HepG2 (cell line): ENCODE results near the gene ZBP1. TPM values are rescaled to one million over a fixed set of nuclear protein-coding genes. Genes with fewer than 3 reads are reported as not detected.
A peak's percentile ranks its signal among the peaks of the same experiment; 100 is the strongest.

Experiments used
- KIAA2018 ChIP-seq: sonication (generic); formaldehyde crosslinking; IDR thresholded peaks from 2 replicates; pipeline ENCODE4 v1.5.0; 2020; ENCODE audit warnings: mild to moderate bottlenecking, missing genetic modification reagents, borderline replicate concordance
- MBNL3 ChIP-seq: fragments of 250-450 bp; sonication (Bioruptor Pico); conservative IDR thresholded peaks from 2 replicates; pipeline ENCODE4 v1.8.0; 2022; ENCODE audit warnings: mild to moderate bottlenecking, inconsistent platforms
- MTERF4 ChIP-seq: sonication (generic); formaldehyde crosslinking; IDR thresholded peaks from 2 replicates; pipeline ENCODE4 v1.8.0; 2023; ENCODE audit warnings: mild to moderate bottlenecking, missing genetic modification reagents
- NR2F1 ChIP-seq, 2 experiments: fragments of 450-650 bp in 1 of 2; formaldehyde crosslinking in 1 of 2; IDR thresholded peaks; 2 replicates each; pipeline versions ENCODE4 v1.5.0 to v1.6.1; 2016 to 2020; ENCODE audit warnings: mild to moderate bottlenecking in 1 of 2, missing compliant biosample characterization in 1 of 2, missing genetic modification reagents in 1 of 2, moderate library complexity in 1 of 2
- PHF21A ChIP-seq: sonication (generic); formaldehyde crosslinking; IDR thresholded peaks from 2 replicates; pipeline ENCODE4 v1.5.0; 2020; ENCODE audit warnings: mild to moderate bottlenecking, missing genetic modification reagents
- SALL1 ChIP-seq: sonication (generic); formaldehyde crosslinking; IDR thresholded peaks from 2 replicates; pipeline ENCODE4 v1.8.0; 2022; ENCODE audit warnings: mild to moderate bottlenecking, missing genetic modification reagents
- SIX1 ChIP-seq: sonication (generic); formaldehyde crosslinking; IDR thresholded peaks from 2 replicates; pipeline ENCODE4 v1.4.0; 2020; ENCODE audit warnings: missing genetic modification reagents, borderline replicate concordance
- SNAI1 ChIP-seq: sonication (generic); formaldehyde crosslinking; IDR thresholded peaks from 2 replicates; pipeline ENCODE4 v1.5.0; 2020; ENCODE audit warnings: mild to moderate bottlenecking, missing genetic modification reagents, borderline replicate concordance
- TCF12 ChIP-seq, 2 experiments: fragments of 450-650 bp in 1 of 2; sonication (generic) in 1 of 2; formaldehyde crosslinking in 1 of 2; IDR thresholded peaks; 2 replicates each; pipeline versions ENCODE4 v1.6.1 to v1.8.0; 2017 to 2022; ENCODE audit warnings: antibody characterized with exemption in 1 of 2, mild to moderate bottlenecking in 1 of 2, missing genetic modification reagents in 1 of 2, moderate library complexity in 1 of 2
- ZBTB21 ChIP-seq: sonication (generic); formaldehyde crosslinking; IDR thresholded peaks from 2 replicates; pipeline ENCODE4 v1.4.0; 2020; ENCODE audit warnings: missing genetic modification reagents
- ZBTB25 ChIP-seq: IDR thresholded peaks from 2 replicates; pipeline ENCODE4 v1.6.1; 2018; ENCODE audit warnings: missing genetic modification reagents
- ZNF431 ChIP-seq: sonication (generic); formaldehyde crosslinking; IDR thresholded peaks from 2 replicates; pipeline ENCODE4 v1.9.0; 2022; ENCODE audit warnings: missing genetic modification reagents, low read depth, mild to moderate bottlenecking, borderline replicate concordance
- ZNF513 ChIP-seq: sonication (generic); formaldehyde crosslinking; conservative IDR thresholded peaks from 2 replicates; pipeline ENCODE4 v1.5.0; 2020; ENCODE audit warnings: missing genetic modification reagents
- ZNF563 ChIP-seq: sonication (generic); formaldehyde crosslinking; IDR thresholded peaks from 2 replicates; pipeline ENCODE4 v1.8.0; 2022; ENCODE audit warnings: mild to moderate bottlenecking, moderate library complexity, missing genetic modification reagents
- ZSCAN20 ChIP-seq: sonication (generic); formaldehyde crosslinking; IDR thresholded peaks from 2 replicates; pipeline ENCODE4 v1.4.0; 2020; ENCODE audit warnings: missing genetic modification reagents, mild to moderate bottlenecking, borderline replicate concordance
- ZZZ3 ChIP-seq: sonication (generic); formaldehyde crosslinking; IDR thresholded peaks from 2 replicates; pipeline ENCODE4 v1.4.0; 2020; ENCODE audit warnings: missing genetic modification reagents, mild to moderate bottlenecking, borderline replicate concordance
- polyA plus RNA-seq, 8 experiments: library from polyadenylated mRNA; depleted of rRNA in 3 of 8; stranded (reverse) in 7 of 8; unstranded in 1 of 8; fragments of >200 nt; fragmentation: Illumina TruSeq in 4 of 8; extraction: Trizol in 4 of 8; gene quantifications; 2 replicates each; pipeline versions ENCODE4 v1.2.1 to v1.2.3, GENCODE V29; 2011 to 2016; ENCODE audit warnings: low read depth in 4 of 8, missing spikeins in 1 of 8, mixed read lengths in 1 of 8; ENCODE audit not compliant: insufficient read depth in 1 of 8
- total RNA-seq, 5 experiments: library from RNA; depleted of rRNA; stranded (reverse); fragments of >200 nt; fragmentation: Illumina TruSeq; extraction: Trizol; gene quantifications; 2 replicates each; pipeline ENCODE4 v1.2.3, GENCODE V29; 2016; ENCODE audit warnings: low read depth in 1 of 5

ZBP1 gene
- total and polyA plus RNA-seq, 2 of the 13 experiments (the other 11 are each of a cell fraction or from before 2014, with no cell fraction given), result not detected

GRCh38 chr20:57587278-57587988 lies 32.8 kb downstream of the ZBP1 start (continued):
- peak; percentile 57; the same call in 1 of the 2 replicates for TF ChIP-seq ZZZ3 (CRISPR knock-in tag)
- TF ChIP-seq SNAI1, result 0 out of 2 replicates have a peak, but pooled peaks have one; percentile 38
- TF ChIP-seq ZBTB21, result peak; percentile 49; the same call in 1 of the 2 replicates
- TF ChIP-seq ZNF513 (CRISPR knock-in tag), result no peak
- TF ChIP-seq SALL1 (CRISPR knock-in tag), result peak; percentile 98
- TF ChIP-seq TCF12 (IDR thresholded peaks at IDR 0.05), result no peak
- peak; percentile 95 for TF ChIP-seq TCF12 (CRISPR knock-in tag; IDR thresholded peaks at IDR 0.05)
- peak; percentile 86; the same call in 1 of the 2 replicates for TF ChIP-seq KIAA2018 (CRISPR knock-in tag)
- peak; percentile 62; the same call in 1 of the 2 replicates for TF ChIP-seq ZBTB25 (CRISPR knock-in tag)
- no peak for TF ChIP-seq ZNF431 (CRISPR knock-in tag)
- TF ChIP-seq MTERF4, result no peak
- TF ChIP-seq ZSCAN20, result no peak
- TF ChIP-seq MBNL3, result peak; percentile 56; the same call in 1 of the 2 replicates
- TF ChIP-seq ZNF563 (CRISPR knock-in tag), result peak; percentile 59; the same call in 1 of the 2 replicates
- TF ChIP-seq SIX1 (CRISPR knock-in tag), result no peak
- TF ChIP-seq NR2F1 (CRISPR knock-in tag; IDR thresholded peaks at IDR 0.05), result peak; percentile 80 to 96
- peak; percentile 86 for TF ChIP-seq PHF21A (CRISPR knock-in tag)
